HCT116 (cell line): Measurements from ENCODE around the gene XRN2. TPM values are rescaled to one million over a fixed set of nuclear protein-coding genes. Genes with fewer than 3 reads are reported as not detected.
A peak's percentile ranks its signal among the peaks of the same experiment; 100 is the strongest.

Experiments used
- ATAC-seq: fragments of 200-7000 bp; cut with Tn5 transposase; 2 replicates; pipeline ENCODE4 v1.9.1; 2020; ENCODE audit warnings: mild to moderate bottlenecking, moderate library complexity
- BruUV-seq: library from RNA; stranded (reverse); fragments of 400-500 nt; replicated peaks from 2 replicates; lab custom pipeline; 2021; lab: Mats Ljungman, UMichigan
- CTCF ChIA-PET: fragments of 300-600 bp; sonication (Branson Sonifier 250); formaldehyde crosslinking; loops from one replicate; lab custom pipeline; 2021; ENCODE audit warnings: antibody characterized with exemption; lab: Charles Lee
- POLR2A ChIA-PET: fragments of 300-600, 350-600 bp; sonication (Branson Sonifier 250); formaldehyde crosslinking; loops from one replicate; lab custom pipeline; 2021; ENCODE audit warnings: antibody characterized with exemption; lab: Charles Lee
- RAD21 ChIA-PET, 2 experiments: fragments of 300-600 bp; sonication (Branson Sonifier 250); formaldehyde crosslinking; loops; one replicate each; lab custom pipeline; 2023; ENCODE audit warnings: low total read pairs in 2 of 2; ENCODE audit not compliant: uncharacterized antibody in 2 of 2, unreplicated experiment in 2 of 2, low non-redundant PET in 1 of 2; lab: Charles Lee
- DNase-seq: peaks from one replicate; pipeline ENCODE4 v3.0.0-alpha.2; 2010; ENCODE audit warnings: low read depth, low spot score
- H2AFZ ChIP-seq: fragments of 200-600 bp; shearing (Covaris generic), sonication (generic); 2 replicates; pipeline ENCODE4 v1.6.1; 2017; ENCODE audit warnings: low read depth, mixed run types, mixed read lengths, antibody characterized with exemption, low read length; ENCODE audit not compliant: poor library complexity, severe bottlenecking
- H3K27ac ChIP-seq: 2 replicates; pipeline ENCODE4 v1.5.1; 2012; ENCODE audit warnings: low read depth, low read length
- H3K27me3 ChIP-seq: fragments of 200-600 bp; sonication (generic); 2 replicates; pipeline ENCODE4 v1.6.1; 2016; ENCODE audit warnings: mixed run types, low read length, mixed read lengths; ENCODE audit not compliant: insufficient read depth
- H3K36me3 ChIP-seq, 2 experiments: fragments of 200-500 bp in 1 of 2; fragments of 200-600 bp in 1 of 2; sonication (Bioruptor generic) in 1 of 2; sonication (generic) in 1 of 2; 2 replicates each; pipeline versions ENCODE4 v1.5.1 to v1.6.1; 2014 to 2016; ENCODE audit warnings: low read length in 2 of 2, inconsistent platforms in 1 of 2, mixed read lengths in 1 of 2, mixed run types in 1 of 2; ENCODE audit not compliant: insufficient read depth in 2 of 2, control insufficient read depth in 1 of 2
- H3K4me1 ChIP-seq, 2 experiments: fragments of 200-600 bp in 1 of 2; sonication (generic) in 1 of 2; 2 replicates each; pipeline versions ENCODE4 v1.5.1 to v1.6.1; 2012 to 2017; ENCODE audit warnings: low read length in 2 of 2, inconsistent platforms in 1 of 2, mild to moderate bottlenecking in 1 of 2, mixed read lengths in 1 of 2, mixed run types in 1 of 2, moderate library complexity in 1 of 2; ENCODE audit not compliant: insufficient read depth in 2 of 2, control insufficient read depth in 1 of 2
- H3K4me2 ChIP-seq: fragments of 200-600 bp; sonication (generic); 2 replicates; pipeline ENCODE4 v1.6.1; 2017; ENCODE audit warnings: mixed run types, low read length, mixed read lengths
- H3K4me3 ChIP-seq, 2 experiments: fragments of 200-600 bp in 1 of 2; sonication (generic) in 1 of 2; replicated peaks in 1 of 2; 2 replicates each; pipeline ENCODE4 v1.5.1; 2011 to 2016; ENCODE audit warnings: low read length in 2 of 2, control low read depth in 1 of 2, low read depth in 1 of 2, mild to moderate bottlenecking in 1 of 2, mixed read lengths in 1 of 2, mixed run types in 1 of 2
- H3K79me2 ChIP-seq: fragments of 200-600 bp; sonication (generic); 2 replicates; pipeline ENCODE4 v1.6.1; 2017; ENCODE audit warnings: mild to moderate bottlenecking, mixed run types, low read length, moderate library complexity, mixed read lengths; ENCODE audit not compliant: insufficient read depth
- H3K9ac ChIP-seq: fragments of 200-600 bp; sonication (generic); 2 replicates; pipeline ENCODE4 v1.6.1; 2016; ENCODE audit warnings: low read length, mixed read lengths
- H3K9me2 ChIP-seq: fragments of 200-600 bp; sonication (generic), shearing (Covaris generic); 2 replicates; pipeline ENCODE4 v1.6.1; 2017; ENCODE audit warnings: mixed run types, mild to moderate bottlenecking, moderate library complexity; ENCODE audit not compliant: insufficient read depth
- H3K9me3 ChIP-seq, 2 experiments: fragments of 200-500 bp in 1 of 2; fragments of 200-600 bp in 1 of 2; sonication (Bioruptor generic) in 1 of 2; sonication (generic) in 1 of 2; 2 replicates each; pipeline ENCODE4 v1.6.1; 2014 to 2017; ENCODE audit warnings: low read length in 2 of 2, mixed read lengths in 2 of 2, inconsistent platforms in 1 of 2, low read depth in 1 of 2, mild to moderate bottlenecking in 1 of 2, mixed run types in 1 of 2, moderate library complexity in 1 of 2; ENCODE audit not compliant: control insufficient read depth in 1 of 2, insufficient read depth in 1 of 2
- H4K20me1 ChIP-seq: fragments of 200-600 bp; sonication (generic), shearing (Covaris generic); 2 replicates; pipeline ENCODE4 v1.6.1; 2017; ENCODE audit warnings: mixed run types, mild to moderate bottlenecking, moderate library complexity; ENCODE audit not compliant: insufficient read depth
- ATF3 ChIP-seq: IDR thresholded peaks from 2 replicates; pipeline ENCODE4 v1.6.1; 2012
- CBX3 ChIP-seq: IDR thresholded peaks from 2 replicates; pipeline ENCODE4 v1.6.1; 2012; ENCODE audit warnings: low read depth
- EGR1 ChIP-seq: IDR thresholded peaks from 2 replicates; pipeline ENCODE4 v1.6.1; 2012; ENCODE audit warnings: low read depth
- ELF1 ChIP-seq: IDR thresholded peaks from 2 replicates; pipeline ENCODE4 v1.6.1; 2012; ENCODE audit warnings: low read depth, borderline replicate concordance
- EZH2phosphoT487 ChIP-seq: fragments of 200-600 bp; IDR thresholded peaks from 2 replicates; pipeline ENCODE4 v1.6.1; 2018; ENCODE audit warnings: antibody characterized with exemption, borderline replicate concordance
- REST ChIP-seq: IDR thresholded peaks from 2 replicates; pipeline ENCODE4 v1.6.1; 2012; ENCODE audit warnings: low read depth
- SIN3A ChIP-seq: IDR thresholded peaks from 2 replicates; pipeline ENCODE4 v1.6.1; 2012; ENCODE audit warnings: low read depth
- SRF ChIP-seq: IDR thresholded peaks from 2 replicates; pipeline ENCODE4 v1.6.1; 2012; ENCODE audit warnings: low read depth
- TCF7L2 ChIP-seq: IDR thresholded peaks from 2 replicates; pipeline ENCODE4 v1.7.0; 2011; ENCODE audit warnings: borderline replicate concordance, inconsistent platforms; ENCODE audit not compliant: insufficient read depth, insufficient read length; ENCODE audit errors: extremely low read depth
- ZNF274 ChIP-seq: fragments of 200-500 bp; sonication (Bioruptor generic); IDR thresholded peaks from 2 replicates; pipeline ENCODE4 v1.6.1; 2014; ENCODE audit warnings: mild to moderate bottlenecking, low read depth, low read length, inconsistent platforms
- intact Hi-C: fragments of 100-400 bp; cut with micrococcal nuclease; formaldehyde crosslinking; loops from 2 replicates; pipeline ENCODE4 v1.10.0; 2022
- total RNA-seq: library from RNA; stranded (reverse); gene quantifications from one replicate; pipeline ENCODE4 v1.2.1, GENCODE V29; 2021; ENCODE audit not compliant: unreplicated experiment

The XRN2 gene
- total RNA-seq, 1 experiment from 2014 or later: 101 TPM

GRCh38 chr20:21301940-21302663, 1.0 kb upstream of the XRN2 start:
- intact Hi-C loops: no loop called here
- DNase-seq (no peak), ATAC-seq (no peak)
- TF ChIP-seq ELF1 (no peak), ATF3 (no peak), REST (no peak), SRF (no peak), EZH2phosphoT487 (no peak), TCF7L2 (no peak), SIN3A (no peak), EGR1 (no peak), CBX3 (no peak), ZNF274 (no peak)
- peak overlapping the region; percentile 93 for H3K27ac ChIP-seq
- H3K4me1 ChIP-seq: peaks cover 12 to 24% of the 10 kb centered on the region in 2 experiments
- H3K27me3 ChIP-seq: no peaks in the 10 kb centered on the region
- no TSS peak for BruUV-seq
- H3K9me3 ChIP-seq: no peaks in the 10 kb centered on the region
- peak overlapping the region; percentile 80 for H3K9ac ChIP-seq
- ChIA-PET CTCF (no interaction called here), RAD21 (no interaction called here), POLR2A (interaction anchor here (0.8 kb wide), 1 partner anchor 186 kb away, joined by 3 read pairs; no protein-coding TSS in a partner anchor)
- H4K20me1 ChIP-seq: peaks cover 15% of the 10 kb centered on the region
- H3K36me3 ChIP-seq: peaks cover 0 to 2% of the 10 kb centered on the region in 2 experiments; a peak in 1 of 4 replicates
- peak overlapping the region; percentile 88 to 97 for H3K4me3 ChIP-seq
- no peaks in the 10 kb centered on the region for H3K9me2 ChIP-seq
- peaks cover 39% of the 10 kb centered on the region for H3K79me2 ChIP-seq
- no peak overlapping the region for H2AFZ ChIP-seq
- peak overlapping the region; percentile 85 for H3K4me2 ChIP-seq
